Right ventricle myocardium superior (tissue), 1 donor: Measurements from ENCODE around the gene EMID1. TPM values are rescaled to one million over a fixed set of nuclear protein-coding genes. Genes with fewer than 3 reads are reported as not detected.
"Not testable (repeated sequence)": the region's sequence is repeated elsewhere in the genome, so short reads cannot be mapped to it uniquely, and the experiment has no call there.

ENCODE experiments used
- ATAC-seq: fragments of 200-7000 bp; cut with Tn5 transposase; one replicate; pipeline ENCODE4 v1.9.1; 2020; ENCODE audit warnings: mild to moderate bottlenecking; ENCODE audit not compliant: poor library complexity
- DNase-seq: peaks from one replicate; pipeline ENCODE4 v3.0.0-alpha.2; 2020
- intact Hi-C: fragments of 100-400 bp; cut with DNase I; formaldehyde crosslinking; loops from one replicate; pipeline ENCODE4 v1.11.2; 2022
- total RNA-seq: library from RNA; stranded (reverse); fragmentation: NEBNext Ultra II Directional; extraction: Animal tissue kit (Norgen Biotek cat#: 25700); gene quantifications from one replicate; pipeline ENCODE4 v1.2.1, GENCODE V29; 2021
- donor health status: DM: no; HTN: yes; CAD: no; lungs with severe emphysema.

The EMID1 gene
- total RNA-seq, 1 donor from 2014 or later = 0.32 TPM

DNA sequence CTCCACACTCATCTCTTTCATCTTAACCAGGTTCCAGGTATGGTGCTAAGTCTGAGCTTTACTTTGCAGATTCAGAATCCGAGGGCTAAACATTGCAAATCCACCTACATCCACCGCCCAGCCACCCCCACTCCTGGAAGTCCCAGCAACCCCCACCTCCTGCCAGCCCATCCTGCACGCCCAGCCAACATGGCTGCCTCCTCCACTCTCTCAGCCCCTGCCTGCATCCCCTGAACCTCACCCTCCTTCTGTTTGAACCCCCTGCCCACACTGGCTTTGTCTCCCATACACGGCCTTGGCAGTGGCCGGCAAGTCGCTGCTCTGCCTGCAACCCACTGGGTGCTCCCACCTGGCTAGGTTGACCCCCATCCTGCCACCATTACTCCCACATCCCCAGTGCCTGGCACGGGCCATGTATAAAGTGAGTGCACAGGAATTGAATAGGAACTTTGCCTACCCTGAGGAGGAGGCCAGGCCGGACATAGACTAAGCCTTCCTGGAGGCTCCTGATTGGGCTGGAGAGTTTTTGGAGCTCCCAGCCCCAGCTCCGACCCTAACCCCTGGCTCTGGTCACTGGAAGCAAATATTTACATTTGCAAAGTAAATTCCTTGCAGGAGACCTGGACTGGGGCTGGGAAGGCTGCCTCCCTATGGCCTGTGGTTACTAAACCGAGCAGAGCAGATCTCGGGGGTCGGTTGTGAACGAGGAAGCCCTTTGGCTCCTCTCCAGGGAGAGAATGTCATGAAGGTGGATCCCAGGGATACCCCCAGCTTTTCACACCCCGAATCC lies 14.4 kb downstream of the EMID1 start:
- DNase-seq (peak; percentile 23), ATAC-seq (no peak)
- intact Hi-C loops = no loop called here

DNA sequence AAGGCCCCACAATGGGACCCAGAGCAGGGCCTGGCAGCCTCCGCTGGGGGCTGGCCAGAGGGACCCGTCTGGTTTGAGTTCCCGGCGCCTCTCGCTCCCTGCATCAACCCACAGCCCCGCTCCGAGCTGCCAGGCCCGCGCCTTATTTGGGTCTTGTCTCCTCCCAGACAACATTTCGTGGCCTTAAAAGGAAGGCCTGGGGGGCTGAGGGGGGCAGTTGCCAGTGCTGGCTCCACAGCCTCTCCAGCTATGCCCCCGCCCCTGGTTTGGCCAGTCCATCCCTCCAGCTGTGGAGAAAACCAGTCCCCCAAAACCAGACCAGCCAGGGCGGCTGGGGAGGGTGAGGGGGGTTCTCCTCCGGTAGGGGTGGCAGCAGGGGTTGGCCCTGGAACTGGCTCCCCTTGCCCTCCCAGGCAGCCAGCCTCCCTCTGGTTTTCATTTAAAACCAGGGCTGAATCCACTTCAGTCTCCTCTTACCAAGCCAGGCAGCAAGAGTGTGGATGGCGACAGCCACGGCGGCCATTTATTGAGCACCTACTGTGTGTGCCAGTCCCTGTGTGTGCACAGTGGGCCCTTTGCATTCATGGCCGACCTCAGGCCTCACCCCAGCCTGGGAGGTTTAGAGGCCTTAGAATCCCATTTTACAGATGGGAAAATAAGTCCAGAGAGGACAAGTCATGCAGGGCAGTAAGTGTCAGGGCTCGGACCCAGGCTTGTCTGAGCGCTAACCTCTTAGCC lies 18.6 kb downstream of the EMID1 start:
- DNase-seq (no peak), ATAC-seq (no peak)
- intact Hi-C loops = no loop called here

DNA sequence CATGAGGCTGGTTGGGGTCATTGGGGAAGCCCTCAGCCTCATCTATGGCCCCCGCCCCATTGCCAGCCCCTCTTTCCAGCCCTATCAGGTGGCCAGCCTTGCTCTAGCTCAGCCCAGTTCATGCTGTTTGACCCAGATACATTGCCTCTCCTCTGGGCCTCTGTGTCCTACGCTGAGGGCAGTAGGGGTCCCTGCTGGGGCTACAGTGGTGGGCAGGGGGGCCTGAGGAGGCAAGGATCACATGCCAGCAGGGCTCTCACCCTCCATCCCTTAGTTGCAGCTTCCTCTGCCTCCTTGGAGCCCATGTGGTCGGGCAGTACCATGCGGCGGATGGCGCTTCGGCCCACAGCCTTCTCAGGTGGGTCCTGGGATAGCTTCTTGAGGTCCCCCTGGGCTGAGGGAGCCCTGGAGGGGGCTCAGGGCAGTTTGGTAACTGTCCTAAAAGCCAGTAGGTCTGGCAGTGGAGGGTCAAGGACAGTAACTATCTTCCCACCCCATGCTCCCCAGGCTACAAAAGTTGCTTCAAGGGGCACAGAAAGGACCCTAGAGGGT lies 19.2 kb downstream of the EMID1 start:
- no peak for ATAC-seq
- intact Hi-C loops = no loop called here
- DNase-seq = no peak

DNA sequence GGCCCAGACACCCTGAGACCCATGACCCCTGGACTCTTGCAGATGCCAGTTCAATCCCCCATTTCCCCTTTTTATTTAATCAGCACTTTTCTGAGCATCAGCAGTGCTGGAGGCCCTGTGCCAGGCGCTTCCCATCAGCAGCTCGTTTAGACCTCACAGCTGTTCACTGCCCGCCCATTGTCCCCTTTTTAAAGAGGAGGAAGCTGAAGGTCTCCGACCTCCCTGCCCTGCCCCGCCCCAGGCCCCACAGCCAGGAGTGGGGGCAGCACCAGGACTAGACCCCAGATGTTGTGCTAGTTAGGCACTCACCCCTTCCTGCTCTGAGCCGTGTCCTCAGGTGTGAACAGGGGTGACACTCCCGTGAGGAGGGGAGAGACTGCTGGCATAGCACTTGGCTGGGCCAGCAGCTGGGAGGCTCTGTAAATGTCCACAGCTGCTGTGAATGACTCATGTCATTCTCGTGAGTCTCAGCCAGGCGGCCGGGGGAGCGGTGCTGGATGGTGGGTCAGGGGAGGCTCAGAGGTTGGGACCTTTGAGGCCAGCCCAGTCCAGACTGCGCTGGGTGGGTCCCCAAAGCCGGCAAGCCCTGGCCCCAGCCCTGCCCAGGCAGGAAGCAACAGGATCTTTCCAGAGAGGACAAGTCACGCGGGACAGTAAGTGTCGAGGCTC lies 19.9 kb downstream of the EMID1 start:
- ATAC-seq (peak; percentile 84), DNase-seq (peak; percentile 84)
- intact Hi-C loops = no loop called here

GRCh38 chr22:29226351-29226981 lies 20.8 kb downstream of the EMID1 start:
- intact Hi-C loops = no loop called here
- DNase-seq = peak; percentile 34
- ATAC-seq = no peak

DNA sequence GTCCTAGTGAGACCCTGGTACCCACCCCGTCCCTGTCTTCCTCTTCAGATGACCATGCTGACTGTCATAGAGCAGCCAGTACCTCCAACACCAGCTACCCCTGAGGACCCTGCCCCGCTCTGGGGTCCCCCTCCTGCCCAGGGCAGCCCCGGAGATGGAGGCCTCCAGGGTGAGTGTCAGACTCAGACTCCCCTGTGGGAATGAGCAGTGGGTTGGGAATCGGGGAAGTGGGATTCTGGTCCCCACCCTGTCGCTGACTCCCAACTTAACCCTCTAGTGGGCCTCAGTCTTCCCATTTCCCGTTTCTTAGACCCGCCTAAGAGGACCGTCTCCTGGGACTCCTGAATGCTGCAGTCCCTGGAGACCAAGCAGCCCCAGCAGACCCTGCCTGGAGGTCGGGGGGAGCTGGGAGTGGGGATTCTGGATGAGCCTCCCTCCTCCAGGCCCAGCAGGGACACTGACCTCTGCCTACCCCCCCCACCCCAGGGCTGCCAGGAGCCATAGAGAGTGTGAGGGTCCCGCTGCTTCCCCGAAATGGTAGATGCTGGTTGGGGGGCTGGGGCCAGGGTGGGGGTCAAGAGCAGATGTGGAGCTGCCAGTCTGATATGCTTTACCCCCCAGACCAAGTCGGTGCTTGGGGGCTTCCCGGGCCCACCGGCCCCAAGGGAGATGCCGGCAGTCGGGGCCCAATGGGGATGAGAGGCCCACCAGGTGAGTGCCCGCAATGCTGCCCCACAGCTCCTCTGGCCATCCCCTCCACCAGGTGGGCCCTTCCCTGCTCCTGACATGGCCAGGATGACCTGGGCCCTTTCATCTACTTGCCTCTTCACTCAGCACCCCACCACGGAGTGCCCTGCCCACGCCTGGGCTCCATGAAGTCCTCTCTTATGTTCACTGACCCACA lies 25.5 kb downstream of the EMID1 start:
- intact Hi-C loops = no loop called here
- no peak for DNase-seq
- no peak for ATAC-seq

DNA sequence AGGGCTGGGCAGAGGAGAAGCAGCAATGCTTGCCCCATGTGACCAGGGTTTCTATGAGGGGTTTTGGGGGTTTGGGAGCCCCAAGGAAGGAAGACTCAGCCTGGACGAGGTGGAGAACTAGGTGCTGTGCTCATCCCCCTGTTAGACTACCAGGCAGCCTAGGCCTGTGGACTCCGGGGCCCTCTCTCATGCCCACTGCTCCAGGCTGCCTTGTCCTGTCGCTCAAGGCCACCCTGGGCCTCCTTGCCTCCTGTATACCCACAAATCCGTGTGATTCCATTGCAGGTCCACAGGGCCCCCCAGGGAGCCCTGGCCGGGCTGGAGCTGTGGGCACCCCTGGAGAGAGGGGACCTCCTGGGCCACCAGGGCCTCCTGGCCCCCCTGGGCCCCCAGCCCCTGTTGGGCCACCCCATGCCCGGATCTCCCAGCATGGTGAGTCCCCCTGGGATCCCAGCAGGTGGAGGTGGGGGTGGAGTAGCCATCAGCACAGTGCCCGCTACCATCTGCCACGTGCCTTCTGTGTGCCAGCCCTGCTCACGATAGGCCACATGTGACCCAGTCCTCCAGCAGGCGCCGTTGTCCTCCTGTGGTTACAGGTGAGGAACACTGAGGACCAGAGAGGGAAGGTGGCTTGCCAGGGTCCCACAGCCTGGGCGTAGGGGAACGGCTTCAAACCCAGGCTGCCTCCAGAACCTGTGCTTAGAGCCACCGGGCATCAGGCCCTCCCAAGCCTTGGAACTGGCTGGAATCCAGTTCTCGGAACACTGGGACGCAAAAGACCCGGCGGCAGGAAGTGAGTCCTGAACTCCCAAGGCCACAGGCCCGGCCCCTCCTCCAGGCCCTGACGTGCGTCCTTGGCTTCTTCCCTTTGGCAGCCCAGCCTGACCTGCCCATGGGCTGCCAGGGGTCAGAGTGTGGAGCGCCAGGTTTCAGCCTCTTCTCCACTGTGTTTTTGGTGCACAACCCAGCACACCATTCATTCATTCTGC lies 26.6 kb downstream of the EMID1 start:
- peak; percentile 59 for DNase-seq
- intact Hi-C loops = no loop called here

DNA sequence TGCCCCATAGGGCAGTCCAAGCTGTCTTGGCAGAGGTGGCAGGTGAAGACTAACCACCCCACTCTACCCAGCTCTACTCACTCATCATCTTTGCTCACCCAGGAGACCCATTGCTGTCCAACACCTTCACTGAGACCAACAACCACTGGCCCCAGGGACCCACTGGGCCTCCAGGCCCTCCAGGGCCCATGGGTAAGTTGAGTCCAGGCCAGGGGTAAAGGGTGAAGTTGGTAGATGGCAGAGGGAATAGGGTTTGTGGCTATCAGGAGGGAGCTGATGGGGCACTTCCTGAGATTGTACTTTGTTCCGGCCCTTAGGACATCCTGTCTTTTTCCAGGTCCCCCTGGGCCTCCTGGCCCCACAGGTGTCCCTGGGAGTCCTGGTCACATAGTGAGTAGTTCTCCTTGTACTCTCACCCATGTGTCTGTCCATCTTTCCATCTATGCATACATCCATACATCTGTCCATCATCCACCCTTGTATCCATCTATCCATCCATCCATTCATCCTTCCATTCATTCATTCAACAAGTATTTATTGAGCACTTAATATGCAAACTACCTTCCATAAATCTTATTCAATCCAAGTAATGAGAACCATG lies 27.7 kb downstream of the EMID1 start:
- ATAC-seq = no peak
- intact Hi-C loops = no loop called here
- no peak for DNase-seq

More for the DNA sequence above, 26.6 kb downstream of the EMID1 start:
- ATAC-seq = peak; percentile 57

- DNase-seq, ATAC-seq: not testable (repeated sequence)
- intact Hi-C loops = loop anchor here (10.0 kb wide), 1 partner anchor 636 kb away; no protein-coding TSS in a partner anchor
These were observed 34.8 kb downstream of the EMID1 start for GRCh38 chr22:29240481-29240880.

DNA sequence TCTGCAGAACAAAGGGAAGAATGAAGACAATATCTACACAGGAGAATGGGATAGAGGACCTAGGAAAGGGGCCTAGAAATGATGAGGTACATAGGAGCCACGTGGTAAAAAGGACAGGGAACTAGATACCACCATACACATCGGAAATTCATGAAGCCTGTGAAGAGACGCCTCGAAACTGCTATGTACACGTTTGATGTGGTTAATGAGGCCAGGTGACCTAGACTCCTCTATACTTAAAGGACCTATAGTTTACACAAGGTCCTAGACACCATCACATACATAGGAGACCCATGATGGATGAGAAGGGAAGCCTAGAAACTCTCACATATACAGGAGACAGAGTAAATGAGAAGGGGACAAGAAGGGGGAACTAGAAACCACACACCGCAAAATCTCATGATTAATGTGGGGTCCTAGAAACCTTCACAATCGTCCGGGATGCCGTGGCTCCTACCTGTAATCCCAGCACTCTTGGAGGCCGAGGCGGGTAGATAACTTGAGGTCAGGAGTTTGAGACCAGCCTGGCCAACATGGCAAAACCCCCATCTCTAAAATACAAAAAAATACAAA lies 38.3 kb downstream of the EMID1 start:
- DNase-seq (no peak), ATAC-seq (no peak)
- intact Hi-C loops = loop anchor here (10.0 kb wide), 1 partner anchor 639 kb away; no protein-coding TSS in a partner anchor

DNA sequence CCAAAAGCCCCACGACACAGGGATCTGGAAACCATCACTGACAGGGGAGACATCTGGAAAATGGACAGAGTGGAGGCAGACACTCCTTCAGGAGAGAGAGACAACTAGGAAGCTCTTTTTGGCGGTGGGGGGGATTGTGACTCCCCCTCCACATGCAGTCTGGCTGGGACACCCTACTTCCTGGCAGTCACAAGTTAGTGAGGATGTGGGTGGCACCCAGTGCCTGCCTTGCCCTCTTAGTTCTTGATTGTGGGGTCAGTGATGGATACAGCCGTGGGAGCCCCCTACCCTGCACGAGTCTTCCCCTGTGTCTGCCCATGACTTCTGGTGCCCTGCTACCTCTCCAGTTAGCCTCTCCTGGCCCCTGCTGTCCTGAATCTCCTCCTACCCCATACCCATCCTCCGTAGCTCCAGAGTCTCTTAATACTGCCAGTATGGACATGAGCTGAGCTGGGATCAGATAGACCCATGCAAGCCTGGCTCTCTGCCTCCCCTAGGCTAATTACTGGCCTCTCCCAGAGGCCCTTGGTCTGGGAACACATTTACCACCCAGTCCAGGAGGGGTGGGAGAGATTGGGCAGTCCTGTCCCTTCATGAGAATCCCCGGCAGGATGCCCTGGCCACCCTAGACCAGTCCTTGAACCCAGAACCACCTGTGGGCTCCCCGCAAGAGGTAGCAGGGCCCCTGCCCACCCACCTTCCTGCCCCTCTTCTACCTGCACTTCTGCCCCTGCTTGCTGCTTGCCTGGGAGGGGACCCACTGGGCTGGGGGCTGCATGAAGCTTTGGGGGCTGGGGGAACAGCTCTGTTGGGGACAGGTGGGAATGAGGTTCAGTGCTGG lies 39.3 kb downstream of the EMID1 start:
- intact Hi-C loops = loop anchor here (10.0 kb wide), 1 partner anchor 640 kb away; no protein-coding TSS in a partner anchor
- DNase-seq (no peak), ATAC-seq (peak; percentile 14)

DNA sequence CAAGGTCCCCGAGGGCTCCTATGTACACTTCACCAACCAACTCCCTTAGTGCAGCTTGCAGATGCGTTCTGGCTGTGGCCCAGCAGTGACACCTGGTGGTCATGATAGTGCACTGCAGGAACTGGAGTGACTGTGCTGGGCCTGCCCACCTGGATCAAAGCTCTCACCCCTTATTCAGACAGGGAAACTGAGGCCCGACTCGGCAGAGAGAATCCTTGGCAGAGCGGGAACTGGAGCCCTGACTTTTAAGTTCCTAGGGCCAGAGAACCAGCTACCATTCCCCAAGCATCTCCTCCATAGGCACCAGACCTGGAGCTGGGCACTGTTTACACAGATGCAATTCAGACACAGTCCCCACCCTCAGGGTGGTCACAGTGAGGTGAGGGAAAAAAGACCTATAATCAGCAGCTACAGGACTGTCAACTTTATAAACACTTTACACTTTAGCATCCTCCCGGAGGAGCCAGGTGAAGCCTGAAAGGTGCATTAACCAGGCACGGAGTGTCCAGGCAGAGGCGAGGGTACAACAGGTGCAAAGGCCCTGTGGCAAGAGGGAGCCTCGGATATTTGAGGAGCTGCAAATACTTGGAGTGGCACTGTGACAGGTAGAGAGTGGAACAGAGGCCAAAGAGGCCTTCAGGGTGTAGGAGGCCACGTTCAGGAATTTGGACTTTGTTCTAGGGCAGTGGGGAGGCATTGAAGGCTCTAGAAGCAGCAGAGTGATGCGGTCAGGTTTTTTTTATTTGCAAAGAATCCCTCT lies 40.1 kb downstream of the EMID1 start:
- peak; percentile 96 for ATAC-seq
- intact Hi-C loops = loop anchor here (10.0 kb wide), 1 partner anchor 641 kb away; no protein-coding TSS in a partner anchor
- DNase-seq = peak; percentile 80

DNA sequence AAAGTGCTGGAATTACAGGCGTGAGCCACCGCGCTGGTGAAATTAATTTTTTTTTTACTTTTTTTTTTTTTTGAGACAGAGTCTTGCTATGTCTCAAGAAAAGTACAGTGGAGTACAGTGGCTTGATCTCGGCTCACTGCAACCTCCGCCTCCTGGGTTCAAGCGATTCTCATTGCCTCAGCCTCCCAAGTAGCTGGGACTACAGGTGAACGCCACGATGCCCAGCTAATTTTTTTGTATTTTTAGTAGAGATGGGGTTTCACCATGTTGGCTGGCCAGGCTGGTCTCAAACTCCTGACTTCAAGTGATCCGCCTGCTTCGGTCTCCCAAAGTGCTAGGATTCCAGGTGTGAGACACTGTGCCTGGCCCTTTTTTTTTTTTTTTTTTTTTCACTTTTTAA lies 42.2 kb downstream of the EMID1 start:
- not testable (repeated sequence) for ATAC-seq, DNase-seq
- intact Hi-C loops = loop anchor here (10.0 kb wide), 1 partner anchor 643 kb away; no protein-coding TSS in a partner anchor

GRCh38 chr22:29251265-29251664 lies 45.6 kb downstream of the EMID1 start:
- intact Hi-C loops = no loop called here

More at GRCh38 chr22:29251265-29251664, 45.6 kb downstream of the EMID1 start:
- no peak for DNase-seq
- ATAC-seq = no peak
